ENCODE results near the gene ZNF563.
"Not testable (repeated sequence)": the region's sequence is repeated elsewhere in the genome, so short reads cannot be mapped to it uniquely, and the experiment has no call there.

The ZNF563 gene

GRCh38 chr19:12333162-12334159 lies at the start of gene ZNF563:
Gene ZNF563 (minus strand): TSS chr19:12333633. CDS start chr19:12333482, 151 bp downstream.
- DNase-seq (ENCODE audit: low read depth in 3 of 3): peak; percentile 98 to 99 (median 99)

- DNase-seq (ENCODE audit: low read depth in 3 of 3): no peak
Measured at GRCh38 chr19:12380444-12380737, 47.0 kb upstream of the ZNF563 start.

- no peak for DNase-seq (ENCODE audit: low read depth in 3 of 3)
Measured at GRCh38 chr19:12379732-12380443, 46.5 kb upstream of the ZNF563 start.

GRCh38 chr19:12374026-12374425 lies 40.6 kb upstream of the ZNF563 start:
- DNase-seq (ENCODE audit: low read depth in 3 of 3): no peak

GRCh38 chr19:12365236-12366162 lies 32.1 kb upstream of the ZNF563 start, which contains the start of gene ZNF442:
Gene ZNF442 (minus strand): TSS chr19:12365683. CDS start chr19:12363631, 2,052 bp downstream.
- peak; percentile 74 to 88 (median 83) for DNase-seq (ENCODE audit: low read depth in 3 of 3)

- DNase-seq (ENCODE audit: low read depth in 3 of 3): no peak
Measured at GRCh38 chr19:12364391-12365235, 31.2 kb upstream of the ZNF563 start.

GRCh38 chr19:12362236-12362635 lies 28.8 kb upstream of the ZNF563 start:
- not testable (repeated sequence) for DNase-seq (ENCODE audit: low read depth in 3 of 3)

- DNase-seq (ENCODE audit: low read depth in 3 of 3): no peak
Measured at GRCh38 chr19:12353375-12353774, 19.9 kb upstream of the ZNF563 start.

- no peak for DNase-seq (ENCODE audit: low read depth in 3 of 3)
Measured at GRCh38 chr19:12350890-12351197, 17.4 kb upstream of the ZNF563 start.

- DNase-seq (ENCODE audit: low read depth in 3 of 3): no peak
Measured at GRCh38 chr19:12350185-12350889, 16.9 kb upstream of the ZNF563 start.

- no peak for DNase-seq (ENCODE audit: low read depth in 3 of 3)
Measured at GRCh38 chr19:12346896-12347295, 13.5 kb upstream of the ZNF563 start.

GRCh38 chr19:12345197-12345596 lies 11.8 kb upstream of the ZNF563 start:
- no peak for DNase-seq (ENCODE audit: low read depth in 3 of 3)

GRCh38 chr19:12331211-12331941 lies 2.1 kb downstream of the ZNF563 start:
- DNase-seq (ENCODE audit: low read depth in 3 of 3): peak; percentile 35 to 77 (median 60)

GRCh38 chr19:12330340-12330739 lies 3.1 kb downstream of the ZNF563 start:
- no peak for DNase-seq (ENCODE audit: low read depth in 3 of 3)

- no peak for DNase-seq (ENCODE audit: low read depth in 3 of 3)
Measured at GRCh38 chr19:12325690-12326089, 7.7 kb downstream of the ZNF563 start.

GRCh38 chr19:12318782-12319413 lies 14.5 kb downstream of the ZNF563 start:
- no peak for DNase-seq (ENCODE audit: low read depth in 3 of 3)

GRCh38 chr19:12314553-12314952 lies 18.9 kb downstream of the ZNF563 start:
- no peak for DNase-seq (ENCODE audit: low read depth in 3 of 3)

- not testable (repeated sequence) for DNase-seq (ENCODE audit: low read depth in 3 of 3)
Measured at GRCh38 chr19:12308891-12309290, 24.5 kb downstream of the ZNF563 start.

- no peak for DNase-seq (ENCODE audit: low read depth in 3 of 3)
Measured at GRCh38 chr19:12295191-12295590, 38.2 kb downstream of the ZNF563 start.
